Stimulated activated naive B cell treated with anti-CD40 and anti-IgM and Interleukin-4, amounts not matched to agents 10 μg/mL and 1 μg/mL and 100 μg/mL, for 72 hours (primary cell): ENCODE results near the gene BMERB1.
"Not testable (repeated sequence)": the region's sequence is repeated elsewhere in the genome, so short reads cannot be mapped to it uniquely, and the experiment has no call there.

Experiments used
- ATAC-seq, 2 donors: fragments of 150-1000 bp; cut with Tn5 transposase; replicated peaks; 2 replicates each; pipeline ENCODE4 v1.10.0; 2021; ENCODE audit warnings: moderate library complexity in 1 of 2
- DNase-seq: peaks from one replicate; pipeline ENCODE4 v3.0.0; 2021
- H3K27ac Mint-ChIP-seq: one replicate; pipeline ENCODE4 v1.8.0; 2022; ENCODE audit warnings: mild to moderate bottlenecking, mixed read lengths
- H3K27me3 Mint-ChIP-seq, 2 donors: one replicate each; pipeline ENCODE4 v1.8.0; 2022; ENCODE audit warnings: mixed read lengths in 2 of 2
- H3K36me3 Mint-ChIP-seq, 2 donors: one replicate each; pipeline ENCODE4 v1.8.0; 2022; ENCODE audit warnings: mixed read lengths in 2 of 2, mild to moderate bottlenecking in 1 of 2
- H3K4me1 Mint-ChIP-seq, 2 donors: one replicate each; pipeline ENCODE4 v1.8.0; 2022; ENCODE audit warnings: mixed read lengths in 2 of 2, mild to moderate bottlenecking in 1 of 2
- H3K4me3 Mint-ChIP-seq, 2 donors: one replicate each; pipeline ENCODE4 v1.8.0; 2022; ENCODE audit warnings: mild to moderate bottlenecking in 2 of 2, mixed read lengths in 2 of 2, moderate library complexity in 1 of 2
- H3K9me3 Mint-ChIP-seq, 2 donors: one replicate each; pipeline ENCODE4 v1.8.0; 2022; ENCODE audit warnings: mixed read lengths in 2 of 2, mild to moderate bottlenecking in 1 of 2

BMERB1 gene

GRCh38 chr16:15434425-15435215, at the start of gene BMERB1:
Gene BMERB1, plus strand, starts transcription at chr16:15434588. Its CDS starts 66 bp downstream, at chr16:15434654.
- Mint-ChIP-seq H3K9me3 (no peaks in the 10 kb centered on the region), H3K4me3 (peak within 1 kb of the TSS; percentile 91 to 96), H3K36me3 (peaks cover 0 to 2% of the 10 kb centered on the region in 2 donors), H3K27me3 (peaks cover 21 to 30% of the 10 kb centered on the region in 2 donors), H3K4me1 (peaks cover 5 to 22% of the 10 kb centered on the region in 2 donors), H3K27ac (peak within 1 kb of the TSS; percentile 62)
- peak; percentile 92 to 93 for ATAC-seq
- DNase-seq: peak; percentile 59

- peaks cover 8 to 13% of the 10 kb centered on the region in 2 donors for H3K27me3 Mint-ChIP-seq
- H3K27ac Mint-ChIP-seq, H3K36me3 Mint-ChIP-seq, DNase-seq, H3K4me1 Mint-ChIP-seq, H3K4me3 Mint-ChIP-seq, ATAC-seq, H3K9me3 Mint-ChIP-seq: not testable (repeated sequence)
These were observed 46.3 kb upstream of the BMERB1 start for GRCh38 chr16:15388060-15388459.

GRCh38 chr16:15389916-15390315, 44.5 kb upstream of the BMERB1 start:
- not testable (repeated sequence) for H3K4me1 Mint-ChIP-seq, H3K4me3 Mint-ChIP-seq, DNase-seq, H3K9me3 Mint-ChIP-seq, H3K27ac Mint-ChIP-seq, H3K36me3 Mint-ChIP-seq, ATAC-seq
- peaks cover 7 to 17% of the 10 kb centered on the region in 2 donors for H3K27me3 Mint-ChIP-seq

- H3K36me3 Mint-ChIP-seq, H3K4me3 Mint-ChIP-seq, H3K27ac Mint-ChIP-seq, H3K9me3 Mint-ChIP-seq, H3K4me1 Mint-ChIP-seq, ATAC-seq, DNase-seq: not testable (repeated sequence)
- peaks cover 21 to 35% of the 10 kb centered on the region in 2 donors for H3K27me3 Mint-ChIP-seq
These were observed 41.4 kb upstream of the BMERB1 start for GRCh38 chr16:15393025-15393424.

GRCh38 chr16:15395631-15396508, 38.5 kb upstream of the BMERB1 start, which contains the start of gene MPV17L:
Gene MPV17L, plus strand, starts transcription at chr16:15395754. Its CDS starts 144 bp downstream, at chr16:15395898.
- H3K4me1 Mint-ChIP-seq, H3K9me3 Mint-ChIP-seq, H3K36me3 Mint-ChIP-seq: not testable (repeated sequence)
- ATAC-seq (peak; percentile 81 to 82), DNase-seq (peak; percentile 8)
- peaks cover 21 to 34% of the 10 kb centered on the region in 2 donors for H3K27me3 Mint-ChIP-seq
- peak within 1 kb of the TSS; percentile 37 for H3K27ac Mint-ChIP-seq
- peak within 1 kb of the TSS; percentile 56 to 75 for H3K4me3 Mint-ChIP-seq

GRCh38 chr16:15396509-15396829, 37.9 kb upstream of the BMERB1 start:
- not testable (repeated sequence) for DNase-seq, H3K27ac Mint-ChIP-seq, H3K4me1 Mint-ChIP-seq, H3K9me3 Mint-ChIP-seq, H3K36me3 Mint-ChIP-seq, ATAC-seq
- Mint-ChIP-seq H3K27me3 (peaks cover 19 to 29% of the 10 kb centered on the region in 2 donors), H3K4me3 (peak overlapping the region in 1 of 2 donors; percentile 75)

- H3K27me3 Mint-ChIP-seq: peaks cover 16 to 27% of the 10 kb centered on the region in 2 donors
- ATAC-seq (no peak), DNase-seq (no peak)
- no peaks in the 10 kb centered on the region for H3K4me1 Mint-ChIP-seq
- H3K4me3 Mint-ChIP-seq: no peak overlapping the region
- no peak overlapping the region for H3K27ac Mint-ChIP-seq
- peaks cover 0 to 1% of the 10 kb centered on the region in 2 donors for H3K36me3 Mint-ChIP-seq
- no peaks in the 10 kb centered on the region for H3K9me3 Mint-ChIP-seq
These were observed 37.3 kb upstream of the BMERB1 start for GRCh38 chr16:15396948-15397594.

- H3K4me3 Mint-ChIP-seq: no peak overlapping the region
- peaks cover 3 to 4% of the 10 kb centered on the region in 2 donors for H3K4me1 Mint-ChIP-seq
- ATAC-seq (no peak), DNase-seq (no peak)
- no peaks in the 10 kb centered on the region for H3K36me3 Mint-ChIP-seq
- H3K27me3 Mint-ChIP-seq: peaks cover 16 to 27% of the 10 kb centered on the region in 2 donors
- no peaks in the 10 kb centered on the region for H3K9me3 Mint-ChIP-seq
- H3K27ac Mint-ChIP-seq: no peak overlapping the region
These were observed 35.6 kb upstream of the BMERB1 start for GRCh38 chr16:15398618-15399316.

GRCh38 chr16:15399317-15399716, 35.1 kb upstream of the BMERB1 start:
- no peak overlapping the region for H3K4me3 Mint-ChIP-seq
- no peak for ATAC-seq
- H3K27ac Mint-ChIP-seq: no peak overlapping the region
- DNase-seq: no peak
- H3K4me1 Mint-ChIP-seq: peaks cover 6 to 9% of the 10 kb centered on the region in 2 donors
- peaks cover 16 to 27% of the 10 kb centered on the region in 2 donors for H3K27me3 Mint-ChIP-seq
- H3K36me3 Mint-ChIP-seq: no peaks in the 10 kb centered on the region
- H3K9me3 Mint-ChIP-seq: no peaks in the 10 kb centered on the region

- peaks cover 10 to 19% of the 10 kb centered on the region in 2 donors for H3K27me3 Mint-ChIP-seq
- H3K27ac Mint-ChIP-seq, H3K9me3 Mint-ChIP-seq, H3K36me3 Mint-ChIP-seq, ATAC-seq, DNase-seq, H3K4me3 Mint-ChIP-seq: not testable (repeated sequence)
- peaks cover 9 to 10% of the 10 kb centered on the region in 2 donors for H3K4me1 Mint-ChIP-seq
These were observed 34.1 kb upstream of the BMERB1 start for GRCh38 chr16:15400314-15400713.

GRCh38 chr16:15401972-15402371, 32.4 kb upstream of the BMERB1 start:
- no peaks in the 10 kb centered on the region for H3K36me3 Mint-ChIP-seq
- H3K9me3 Mint-ChIP-seq: no peaks in the 10 kb centered on the region
- H3K4me1 Mint-ChIP-seq: peaks cover 9 to 10% of the 10 kb centered on the region in 2 donors
- no peak overlapping the region for H3K4me3 Mint-ChIP-seq
- H3K27me3 Mint-ChIP-seq: peaks cover 0 to 3% of the 10 kb centered on the region in 2 donors
- no peak overlapping the region for H3K27ac Mint-ChIP-seq
- DNase-seq: no peak
- no peak for ATAC-seq

- DNase-seq (no peak), ATAC-seq (no peak)
- Mint-ChIP-seq H3K36me3 (no peaks in the 10 kb centered on the region), H3K4me3 (no peak overlapping the region), H3K4me1 (peaks cover 9 to 10% of the 10 kb centered on the region in 2 donors), H3K27ac (peak overlapping the region; percentile 60), H3K9me3 (no peaks in the 10 kb centered on the region), H3K27me3 (no peaks in the 10 kb centered on the region)
These were observed 30.9 kb upstream of the BMERB1 start for GRCh38 chr16:15403392-15403995.

- not testable (repeated sequence) for H3K36me3 Mint-ChIP-seq, ATAC-seq, H3K9me3 Mint-ChIP-seq, H3K27ac Mint-ChIP-seq, H3K27me3 Mint-ChIP-seq, DNase-seq, H3K4me3 Mint-ChIP-seq
- H3K4me1 Mint-ChIP-seq: peaks cover 9 to 10% of the 10 kb centered on the region in 2 donors
These were observed 30.3 kb upstream of the BMERB1 start for GRCh38 chr16:15404091-15404490.
